ENCODE measurements around the gene ATP6V0A4.

- TF ChIP-seq, protein P1, sequence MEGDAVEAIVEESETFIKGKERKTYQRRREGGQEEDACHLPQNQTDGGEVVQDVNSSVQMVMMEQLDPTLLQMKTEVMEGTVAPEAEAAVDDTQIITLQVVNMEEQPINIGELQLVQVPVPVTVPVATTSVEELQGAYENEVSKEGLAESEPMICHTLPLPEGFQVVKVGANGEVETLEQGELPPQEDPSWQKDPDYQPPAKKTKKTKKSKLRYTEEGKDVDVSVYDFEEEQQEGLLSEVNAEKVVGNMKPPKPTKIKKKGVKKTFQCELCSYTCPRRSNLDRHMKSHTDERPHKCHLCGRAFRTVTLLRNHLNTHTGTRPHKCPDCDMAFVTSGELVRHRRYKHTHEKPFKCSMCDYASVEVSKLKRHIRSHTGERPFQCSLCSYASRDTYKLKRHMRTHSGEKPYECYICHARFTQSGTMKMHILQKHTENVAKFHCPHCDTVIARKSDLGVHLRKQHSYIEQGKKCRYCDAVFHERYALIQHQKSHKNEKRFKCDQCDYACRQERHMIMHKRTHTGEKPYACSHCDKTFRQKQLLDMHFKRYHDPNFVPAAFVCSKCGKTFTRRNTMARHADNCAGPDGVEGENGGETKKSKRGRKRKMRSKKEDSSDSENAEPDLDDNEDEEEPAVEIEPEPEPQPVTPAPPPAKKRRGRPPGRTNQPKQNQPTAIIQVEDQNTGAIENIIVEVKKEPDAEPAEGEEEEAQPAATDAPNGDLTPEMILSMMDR (IDR thresholded peaks at IDR 0.05; ENCODE audit: insufficient read depth, low read depth, low read length): no peak
- TF ChIP-seq EZH2 (IDR thresholded peaks at IDR 0.05; ENCODE audit: insufficient read depth, low read length): no peak
These were observed 139.1 kb downstream of the ATP6V0A4 start for GRCh38 chr7:138658889-138659288.

Measured in astrocyte (in vitro differentiated cells and primary cell).